Keratinocyte (primary cell): ENCODE results near the gene USP53. TPM values are rescaled to one million over a fixed set of nuclear protein-coding genes. Genes with fewer than 3 reads are reported as not detected.
"Not testable (repeated sequence)": the region's sequence is repeated elsewhere in the genome, so short reads cannot be mapped to it uniquely, and the experiment has no call there.

Source experiments
- DNase-seq: peaks from one replicate; pipeline ENCODE4 v3.0.0-alpha.2; 2011; ENCODE audit warnings: low read depth, missing footprints, low spot score
- FAIRE-seq: peaks from 2 replicates; lab custom pipeline; 2011; peaks lifted over from hg19 to GRCh38; lab: Jason Lieb, UNC
- H2AFZ ChIP-seq: 2 replicates; pipeline ENCODE4 v1.6.0; 2012; ENCODE audit warnings: low read length, control low read depth, inconsistent platforms; ENCODE audit not compliant: control insufficient read depth
- H3K27ac ChIP-seq: 2 replicates; pipeline ENCODE4 v1.5.1; 2011; ENCODE audit warnings: low read length; ENCODE audit not compliant: control insufficient read depth, insufficient read depth
- H3K27me3 ChIP-seq: 3 replicates; pipeline ENCODE4 v1.6.0; 2011; ENCODE audit warnings: low read length; ENCODE audit not compliant: control insufficient read depth, insufficient read depth; ENCODE audit errors: extremely low read depth
- H3K36me3 ChIP-seq, 2 experiments: 2 replicates in 1 of 2; 3 replicates in 1 of 2; pipeline ENCODE4 v1.5.1; 2011; ENCODE audit warnings: low read length in 2 of 2, mild to moderate bottlenecking in 1 of 2; ENCODE audit not compliant: control insufficient read depth in 2 of 2, insufficient read depth in 2 of 2; ENCODE audit errors: extremely low read depth in 1 of 2
- H3K4me1 ChIP-seq: 3 replicates; pipeline ENCODE4 v1.5.1; 2011; ENCODE audit warnings: low read length; ENCODE audit not compliant: control insufficient read depth, insufficient read depth; ENCODE audit errors: extremely low read depth
- H3K4me2 ChIP-seq: 3 replicates; pipeline ENCODE4 v1.6.0; 2011; ENCODE audit warnings: low read depth, low read length; ENCODE audit not compliant: control insufficient read depth, insufficient read depth; ENCODE audit errors: extremely low read depth
- H3K4me3 ChIP-seq, 3 experiments: fragments of 200-600 bp in 1 of 3; sonication (generic) in 1 of 3; 2 replicates in 2 of 3; 3 replicates in 1 of 3; pipeline ENCODE4 v1.5.1; 2011 to 2016; ENCODE audit warnings: low read length in 3 of 3, mild to moderate bottlenecking in 3 of 3, control low read depth in 2 of 3, inconsistent platforms in 1 of 3, low read depth in 1 of 3, mixed read lengths in 1 of 3, mixed run types in 1 of 3, moderate library complexity in 1 of 3; ENCODE audit not compliant: control insufficient read depth in 2 of 3, insufficient read depth in 2 of 3; ENCODE audit errors: extremely low read depth in 1 of 3
- H3K79me2 ChIP-seq: 2 replicates; pipeline ENCODE4 v1.6.0; 2012; ENCODE audit warnings: low read length; ENCODE audit not compliant: control insufficient read depth, insufficient read depth
- H3K9ac ChIP-seq: 3 replicates; pipeline ENCODE4 v1.6.0; 2011; ENCODE audit warnings: low read length; ENCODE audit not compliant: control insufficient read depth, insufficient read depth; ENCODE audit errors: extremely low read depth
- H3K9me1 ChIP-seq: 3 replicates; pipeline ENCODE4 v1.6.0; 2011; ENCODE audit warnings: low read length; ENCODE audit not compliant: control insufficient read depth, insufficient read depth; ENCODE audit errors: extremely low read depth
- H3K9me3 ChIP-seq: 2 replicates; pipeline ENCODE4 v1.5.1; 2012; ENCODE audit warnings: low read depth, low read length; ENCODE audit not compliant: control insufficient read depth
- H4K20me1 ChIP-seq: 3 replicates; pipeline ENCODE4 v1.6.0; 2011; ENCODE audit warnings: low read length; ENCODE audit not compliant: control insufficient read depth, insufficient read depth; ENCODE audit errors: extremely low read depth
- EZH2 ChIP-seq: IDR thresholded peaks from one replicate; pipeline ENCODE4 v1.6.1; 2012; ENCODE audit warnings: inconsistent platforms, mild to moderate bottlenecking, low read length, moderate library complexity
- dilution Hi-C: fragments of 300-500 bp; cut with MboI; formaldehyde crosslinking; loops from one replicate; pipeline ENCODE4 v1.7.0; 2020; ENCODE audit warnings: low sequenced_read_pairs; ENCODE audit not compliant: extremely low pct_ligation_motif_present
- polyA plus RNA-seq, 5 experiments: library from polyadenylated mRNA; depleted of rRNA in 3 of 5; stranded (reverse) in 3 of 5; stranded (forward) in 1 of 5; unstranded in 1 of 5; fragments of >200 nt; gene quantifications; 1 replicate in 1 of 5; 2 replicates in 3 of 5; 3 replicates in 1 of 5; pipeline versions ENCODE4 v1.2.1 to v1.2.3, GENCODE V29; 2011 to 2012; ENCODE audit warnings: missing spikeins in 2 of 5, low read depth in 1 of 5, low replicate concordance in 1 of 5
- TF ChIP-seq, protein P1 (sequence below), 3 experiments: IDR thresholded peaks in 1 of 3; conservative IDR thresholded peaks in 1 of 3; optimal IDR thresholded peaks in 1 of 3; 2 replicates in 2 of 3; 3 replicates in 1 of 3; pipeline versions ENCODE3 to v1.5.1; 2011; ENCODE audit warnings: low read length in 3 of 3, mild to moderate bottlenecking in 3 of 3, moderate library complexity in 2 of 3, control low read depth in 1 of 3, inconsistent platforms in 1 of 3; ENCODE audit not compliant: insufficient read depth in 2 of 3; ENCODE audit errors: extremely low read depth in 1 of 3

The USP53 gene
- polyA plus RNA-seq, 1 donor (not counting 4 experiments of a cell fraction or from before 2014, with no cell fraction given): 29.0 TPM

DNA sequence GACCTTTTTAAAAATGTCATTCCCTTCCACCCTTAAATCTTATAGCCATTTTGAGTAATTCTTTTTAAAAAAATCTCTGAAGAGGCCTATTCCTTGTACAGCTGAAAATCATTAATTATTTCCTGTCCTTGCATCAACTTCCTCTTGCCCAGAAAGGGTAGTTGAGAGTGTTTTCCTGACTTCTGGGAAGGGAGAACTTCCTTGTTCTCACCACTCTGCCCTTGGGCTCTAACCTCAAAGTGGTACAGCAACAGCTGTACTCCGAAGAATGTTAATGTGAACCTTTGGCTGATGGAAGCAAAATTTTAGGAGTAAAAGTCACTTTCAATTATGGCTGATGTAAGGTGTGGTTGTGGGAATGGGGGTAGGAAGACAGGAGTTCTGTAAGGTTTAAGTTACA, 124.5 kb downstream of the USP53 start:
- H2AFZ ChIP-seq: no peak overlapping the region
- no peaks in the 10 kb centered on the region for H3K9me3 ChIP-seq
- DNase-seq (no peak), FAIRE-seq (no peak)
- no peaks in the 10 kb centered on the region for H3K79me2 ChIP-seq
- no peak for TF ChIP-seq EZH2
- TF ChIP-seq, protein P1, sequence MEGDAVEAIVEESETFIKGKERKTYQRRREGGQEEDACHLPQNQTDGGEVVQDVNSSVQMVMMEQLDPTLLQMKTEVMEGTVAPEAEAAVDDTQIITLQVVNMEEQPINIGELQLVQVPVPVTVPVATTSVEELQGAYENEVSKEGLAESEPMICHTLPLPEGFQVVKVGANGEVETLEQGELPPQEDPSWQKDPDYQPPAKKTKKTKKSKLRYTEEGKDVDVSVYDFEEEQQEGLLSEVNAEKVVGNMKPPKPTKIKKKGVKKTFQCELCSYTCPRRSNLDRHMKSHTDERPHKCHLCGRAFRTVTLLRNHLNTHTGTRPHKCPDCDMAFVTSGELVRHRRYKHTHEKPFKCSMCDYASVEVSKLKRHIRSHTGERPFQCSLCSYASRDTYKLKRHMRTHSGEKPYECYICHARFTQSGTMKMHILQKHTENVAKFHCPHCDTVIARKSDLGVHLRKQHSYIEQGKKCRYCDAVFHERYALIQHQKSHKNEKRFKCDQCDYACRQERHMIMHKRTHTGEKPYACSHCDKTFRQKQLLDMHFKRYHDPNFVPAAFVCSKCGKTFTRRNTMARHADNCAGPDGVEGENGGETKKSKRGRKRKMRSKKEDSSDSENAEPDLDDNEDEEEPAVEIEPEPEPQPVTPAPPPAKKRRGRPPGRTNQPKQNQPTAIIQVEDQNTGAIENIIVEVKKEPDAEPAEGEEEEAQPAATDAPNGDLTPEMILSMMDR (optimal IDR thresholded peaks at IDR 0.05 in 1 of 3, IDR thresholded peaks at IDR 0.05 in 1 of 3, conservative IDR thresholded peaks at IDR 0.05 in 1 of 3; ENCODE audit: extremely low read depth in 1 of 3, insufficient read depth in 2 of 3, low read length in 3 of 3): no peak
- H3K4me2 ChIP-seq: no peak overlapping the region
- peaks cover 7% of the 10 kb centered on the region for H3K4me1 ChIP-seq
- no peaks in the 10 kb centered on the region for H3K36me3 ChIP-seq
- no peak overlapping the region for H3K9ac ChIP-seq
- H3K27me3 ChIP-seq: no peaks in the 10 kb centered on the region
- no peak overlapping the region for H3K27ac ChIP-seq
- H4K20me1 ChIP-seq: no peaks in the 10 kb centered on the region
- H3K9me1 ChIP-seq: no peaks in the 10 kb centered on the region
- H3K4me3 ChIP-seq: no peak overlapping the region
- dilution Hi-C loops: no loop called here

DNA sequence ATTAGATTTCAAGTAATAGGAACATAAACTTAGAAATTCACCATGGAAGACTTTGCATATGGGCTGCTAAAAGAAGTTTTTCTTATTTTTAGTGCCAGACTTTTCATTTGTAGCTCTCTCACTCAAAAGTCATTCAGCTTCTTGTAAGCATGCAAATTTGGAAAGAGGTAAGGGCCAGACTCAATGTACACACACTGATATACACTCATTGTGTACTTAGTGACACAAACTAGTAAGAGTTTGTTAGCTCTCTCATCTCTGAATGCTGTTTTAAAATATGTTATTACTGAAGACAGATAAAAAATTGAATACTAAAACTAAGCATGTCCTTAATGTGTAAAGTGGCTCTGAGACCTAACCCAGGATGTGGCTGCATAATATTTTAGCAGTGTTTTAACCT, 127.4 kb downstream of the USP53 start:
- H3K9me3 ChIP-seq, H3K4me3 ChIP-seq, H3K79me2 ChIP-seq, H3K27me3 ChIP-seq, H3K27ac ChIP-seq, H4K20me1 ChIP-seq, H3K9me1 ChIP-seq, H3K36me3 ChIP-seq, FAIRE-seq, H3K4me1 ChIP-seq, H3K9ac ChIP-seq, DNase-seq, dilution Hi-C loops, H2AFZ ChIP-seq, H3K4me2 ChIP-seq: not testable (repeated sequence)

DNA sequence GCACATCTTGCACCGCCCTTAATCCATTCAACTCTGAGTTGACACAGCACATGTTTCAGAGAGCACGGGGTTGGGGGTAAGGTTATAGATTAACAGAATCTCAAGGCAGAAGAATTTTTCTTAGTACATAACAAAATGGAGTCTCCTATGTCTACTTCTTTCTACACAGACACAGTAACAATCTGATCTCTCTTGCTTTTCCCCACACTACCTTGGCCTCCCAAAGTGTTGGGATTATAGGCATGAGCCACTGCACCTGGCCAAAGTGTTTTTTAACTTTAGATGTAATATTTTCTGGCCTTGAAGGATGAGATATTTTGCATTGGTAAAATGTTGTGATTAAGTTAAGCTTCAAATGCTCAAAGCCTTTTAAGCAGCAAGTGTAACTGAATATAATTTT, 130.8 kb downstream of the USP53 start:
- H3K36me3 ChIP-seq, H2AFZ ChIP-seq, H3K9me3 ChIP-seq, H3K4me2 ChIP-seq, FAIRE-seq, H3K4me3 ChIP-seq, dilution Hi-C loops, H3K79me2 ChIP-seq, H3K9ac ChIP-seq, H3K9me1 ChIP-seq, H3K27ac ChIP-seq, H3K27me3 ChIP-seq, DNase-seq, H3K4me1 ChIP-seq, H4K20me1 ChIP-seq: not testable (repeated sequence)

Other genes starting within 250 kb of the USP53 start
- not detected in 3 replicates for gene MYOZ2, start 76.9 kb upstream of the USP53 start, polyA plus RNA-seq
- not detected in 3 replicates for gene FABP2, start 109.4 kb downstream of the USP53 start, polyA plus RNA-seq